Measurements from ENCODE around the gene AURKB. TPM values are rescaled to one million over a fixed set of nuclear protein-coding genes. Genes with fewer than 3 reads are reported as not detected.

The AURKB gene
- total and polyA plus RNA-seq, 2 of the 13 experiments (the other 11 are each of a cell fraction or from before 2014, with no cell fraction given), result 29.5 to 75.3 TPM

- TF ChIP-seq, protein P1, sequence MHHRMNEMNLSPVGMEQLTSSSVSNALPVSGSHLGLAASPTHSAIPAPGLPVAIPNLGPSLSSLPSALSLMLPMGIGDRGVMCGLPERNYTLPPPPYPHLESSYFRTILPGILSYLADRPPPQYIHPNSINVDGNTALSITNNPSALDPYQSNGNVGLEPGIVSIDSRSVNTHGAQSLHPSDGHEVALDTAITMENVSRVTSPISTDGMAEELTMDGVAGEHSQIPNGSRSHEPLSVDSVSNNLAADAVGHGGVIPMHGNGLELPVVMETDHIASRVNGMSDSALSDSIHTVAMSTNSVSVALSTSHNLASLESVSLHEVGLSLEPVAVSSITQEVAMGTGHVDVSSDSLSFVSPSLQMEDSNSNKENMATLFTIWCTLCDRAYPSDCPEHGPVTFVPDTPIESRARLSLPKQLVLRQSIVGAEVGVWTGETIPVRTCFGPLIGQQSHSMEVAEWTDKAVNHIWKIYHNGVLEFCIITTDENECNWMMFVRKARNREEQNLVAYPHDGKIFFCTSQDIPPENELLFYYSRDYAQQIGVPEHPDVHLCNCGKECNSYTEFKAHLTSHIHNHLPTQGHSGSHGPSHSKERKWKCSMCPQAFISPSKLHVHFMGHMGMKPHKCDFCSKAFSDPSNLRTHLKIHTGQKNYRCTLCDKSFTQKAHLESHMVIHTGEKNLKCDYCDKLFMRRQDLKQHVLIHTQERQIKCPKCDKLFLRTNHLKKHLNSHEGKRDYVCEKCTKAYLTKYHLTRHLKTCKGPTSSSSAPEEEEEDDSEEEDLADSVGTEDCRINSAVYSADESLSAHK (CRISPR knock-in tag; IDR thresholded peaks at IDR 0.05; ENCODE audit: borderline replicate concordance), result no peak
- TF ChIP-seq ZBTB20 (CRISPR knock-in tag; IDR thresholded peaks at IDR 0.05; ENCODE audit: borderline replicate concordance, low read depth) (no peak), SMC3 (IDR thresholded peaks at IDR 0.05; ENCODE audit: low read length) (no peak), ZNF431 (CRISPR knock-in tag; IDR thresholded peaks at IDR 0.05; ENCODE audit: borderline replicate concordance, low read depth) (0 out of 2 replicates have a peak, but pooled peaks have one; percentile 22), DDIT3 (CRISPR knock-in tag; IDR thresholded peaks at IDR 0.05) (no peak), ZNF484 (CRISPR knock-in tag; IDR thresholded peaks at IDR 0.05; ENCODE audit: borderline replicate concordance, low read depth) (no peak), BRF2 (CRISPR knock-in tag; IDR thresholded peaks at IDR 0.05) (no peak), SPEN (CRISPR knock-in tag; IDR thresholded peaks at IDR 0.05; ENCODE audit: low read depth) (0 out of 2 replicates have a peak, but pooled peaks have one; percentile 14), ZNF639 (CRISPR knock-in tag; conservative IDR thresholded peaks at IDR 0.05) (no peak), TAF15 (IDR thresholded peaks at IDR 0.05; ENCODE audit: low read depth, low read length, poor library complexity, severe bottlenecking) (no peak), MZF1 (CRISPR knock-in tag; IDR thresholded peaks at IDR 0.05; ENCODE audit: borderline replicate concordance) (no peak), KLF13 (CRISPR knock-in tag; IDR thresholded peaks at IDR 0.05) (no peak), SETDB1 (CRISPR knock-in tag; IDR thresholded peaks at IDR 0.05; ENCODE audit: borderline replicate concordance) (no peak), ZNF558 (CRISPR knock-in tag; IDR thresholded peaks at IDR 0.05; ENCODE audit: borderline replicate concordance) (no peak), ZFP37 (CRISPR knock-in tag; IDR thresholded peaks at IDR 0.05; ENCODE audit: borderline replicate concordance) (no peak)
- TF ChIP-seq, protein P2, sequence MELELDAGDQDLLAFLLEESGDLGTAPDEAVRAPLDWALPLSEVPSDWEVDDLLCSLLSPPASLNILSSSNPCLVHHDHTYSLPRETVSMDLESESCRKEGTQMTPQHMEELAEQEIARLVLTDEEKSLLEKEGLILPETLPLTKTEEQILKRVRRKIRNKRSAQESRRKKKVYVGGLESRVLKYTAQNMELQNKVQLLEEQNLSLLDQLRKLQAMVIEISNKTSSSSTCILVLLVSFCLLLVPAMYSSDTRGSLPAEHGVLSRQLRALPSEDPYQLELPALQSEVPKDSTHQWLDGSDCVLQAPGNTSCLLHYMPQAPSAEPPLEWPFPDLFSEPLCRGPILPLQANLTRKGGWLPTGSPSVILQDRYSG (CRISPR knock-in tag; IDR thresholded peaks at IDR 0.05), result no peak
- TF ChIP-seq, protein P3, sequence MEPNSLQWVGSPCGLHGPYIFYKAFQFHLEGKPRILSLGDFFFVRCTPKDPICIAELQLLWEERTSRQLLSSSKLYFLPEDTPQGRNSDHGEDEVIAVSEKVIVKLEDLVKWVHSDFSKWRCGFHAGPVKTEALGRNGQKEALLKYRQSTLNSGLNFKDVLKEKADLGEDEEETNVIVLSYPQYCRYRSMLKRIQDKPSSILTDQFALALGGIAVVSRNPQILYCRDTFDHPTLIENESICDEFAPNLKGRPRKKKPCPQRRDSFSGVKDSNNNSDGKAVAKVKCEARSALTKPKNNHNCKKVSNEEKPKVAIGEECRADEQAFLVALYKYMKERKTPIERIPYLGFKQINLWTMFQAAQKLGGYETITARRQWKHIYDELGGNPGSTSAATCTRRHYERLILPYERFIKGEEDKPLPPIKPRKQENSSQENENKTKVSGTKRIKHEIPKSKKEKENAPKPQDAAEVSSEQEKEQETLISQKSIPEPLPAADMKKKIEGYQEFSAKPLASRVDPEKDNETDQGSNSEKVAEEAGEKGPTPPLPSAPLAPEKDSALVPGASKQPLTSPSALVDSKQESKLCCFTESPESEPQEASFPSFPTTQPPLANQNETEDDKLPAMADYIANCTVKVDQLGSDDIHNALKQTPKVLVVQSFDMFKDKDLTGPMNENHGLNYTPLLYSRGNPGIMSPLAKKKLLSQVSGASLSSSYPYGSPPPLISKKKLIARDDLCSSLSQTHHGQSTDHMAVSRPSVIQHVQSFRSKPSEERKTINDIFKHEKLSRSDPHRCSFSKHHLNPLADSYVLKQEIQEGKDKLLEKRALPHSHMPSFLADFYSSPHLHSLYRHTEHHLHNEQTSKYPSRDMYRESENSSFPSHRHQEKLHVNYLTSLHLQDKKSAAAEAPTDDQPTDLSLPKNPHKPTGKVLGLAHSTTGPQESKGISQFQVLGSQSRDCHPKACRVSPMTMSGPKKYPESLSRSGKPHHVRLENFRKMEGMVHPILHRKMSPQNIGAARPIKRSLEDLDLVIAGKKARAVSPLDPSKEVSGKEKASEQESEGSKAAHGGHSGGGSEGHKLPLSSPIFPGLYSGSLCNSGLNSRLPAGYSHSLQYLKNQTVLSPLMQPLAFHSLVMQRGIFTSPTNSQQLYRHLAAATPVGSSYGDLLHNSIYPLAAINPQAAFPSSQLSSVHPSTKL (CRISPR knock-in tag; IDR thresholded peaks at IDR 0.05), result peak; percentile 54
Measured at GRCh38 chr17:8163978-8164814, 46.2 kb downstream of the AURKB start (continued).

All from HepG2 (cell line).